Calu3 (cell line): ENCODE data around the gene LRRFIP1. TPM values are rescaled to one million over a fixed set of nuclear protein-coding genes. Genes with fewer than 3 reads are reported as not detected.

Experiments used
- BruUV-seq: library from RNA; stranded (reverse); fragments of 400-500 nt; replicated peaks from 2 replicates; lab custom pipeline; 2021; lab: Mats Ljungman, UMichigan
- CTCF ChIA-PET: fragments of 300-600 bp; sonication (Branson Sonifier 250); formaldehyde crosslinking; loops from one replicate; lab custom pipeline; 2022; ENCODE audit warnings: antibody characterized with exemption; lab: Charles Lee
- DNase-seq: peaks from one replicate; pipeline ENCODE4 v3.0.0; 2022
- H3K27ac Mint-ChIP-seq: one replicate; pipeline ENCODE4 v1.8.0; 2022; ENCODE audit warnings: mixed read lengths; ENCODE audit not compliant: unreplicated experiment
- H3K27me3 Mint-ChIP-seq: one replicate; pipeline ENCODE4 v1.8.0; 2022; ENCODE audit warnings: mixed read lengths; ENCODE audit not compliant: unreplicated experiment
- H3K36me3 Mint-ChIP-seq: one replicate; pipeline ENCODE4 v1.8.0; 2022; ENCODE audit warnings: mild to moderate bottlenecking, moderate library complexity, mixed read lengths; ENCODE audit not compliant: insufficient read depth, unreplicated experiment
- H3K4me1 Mint-ChIP-seq: one replicate; pipeline ENCODE4 v1.8.0; 2022; ENCODE audit warnings: mild to moderate bottlenecking, low read depth, mixed read lengths; ENCODE audit not compliant: unreplicated experiment
- H3K4me3 Mint-ChIP-seq: one replicate; pipeline ENCODE4 v1.8.0; 2022; ENCODE audit warnings: mild to moderate bottlenecking, low read depth, moderate library complexity, mixed read lengths; ENCODE audit not compliant: unreplicated experiment
- H3K9me3 Mint-ChIP-seq: one replicate; pipeline ENCODE4 v1.8.0; 2022; ENCODE audit warnings: low read depth, mixed read lengths; ENCODE audit not compliant: unreplicated experiment
- intact Hi-C: fragments of 100-400 bp; cut with micrococcal nuclease; formaldehyde crosslinking; loops from one replicate; pipeline ENCODE4 v1.10.0; 2022; ENCODE audit not compliant: unreplicated experiment
- total RNA-seq: library from RNA; stranded (reverse); gene quantifications from 2 replicates; pipeline ENCODE4 v1.2.3, GENCODE V29; 2022
- TF ChIP-seq, protein P1 (sequence below): fragments of 200-600 bp; IDR thresholded peaks from one replicate; pipeline ENCODE4 v1.8.0; 2022; ENCODE audit warnings: antibody characterized with exemption; ENCODE audit not compliant: unreplicated experiment

LRRFIP1 gene
- total RNA-seq, 1 experiment from 2014 or later, result 161 TPM

DNA sequence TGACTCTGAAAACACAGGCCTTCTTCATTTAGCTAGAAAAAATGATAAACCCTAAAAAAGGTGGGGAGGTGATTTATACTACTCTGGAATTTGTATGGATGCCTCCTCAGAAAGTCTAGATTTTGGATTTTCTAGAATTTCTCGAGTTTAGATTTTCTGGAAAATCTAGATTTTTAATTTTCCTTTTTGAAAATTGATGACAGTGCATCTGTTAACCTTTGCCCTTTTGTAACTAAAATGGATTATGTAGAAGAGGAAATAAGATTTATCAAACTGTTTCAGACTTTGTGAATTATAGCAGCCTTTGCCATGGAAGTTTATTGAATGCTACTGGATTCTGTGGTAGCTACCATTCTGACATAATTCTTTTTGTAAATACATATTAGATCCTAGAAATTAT is 95.6 kb downstream of the LRRFIP1 start:
- no peak for DNase-seq
- peaks cover 69% of the 10 kb centered on the region for H3K36me3 Mint-ChIP-seq
- H3K27me3 Mint-ChIP-seq, result no peaks in the 10 kb centered on the region
- no TSS peak for BruUV-seq
- no peaks in the 10 kb centered on the region for H3K9me3 Mint-ChIP-seq
- H3K4me1 Mint-ChIP-seq, result peaks cover 53% of the 10 kb centered on the region
- TF ChIP-seq, protein P1, sequence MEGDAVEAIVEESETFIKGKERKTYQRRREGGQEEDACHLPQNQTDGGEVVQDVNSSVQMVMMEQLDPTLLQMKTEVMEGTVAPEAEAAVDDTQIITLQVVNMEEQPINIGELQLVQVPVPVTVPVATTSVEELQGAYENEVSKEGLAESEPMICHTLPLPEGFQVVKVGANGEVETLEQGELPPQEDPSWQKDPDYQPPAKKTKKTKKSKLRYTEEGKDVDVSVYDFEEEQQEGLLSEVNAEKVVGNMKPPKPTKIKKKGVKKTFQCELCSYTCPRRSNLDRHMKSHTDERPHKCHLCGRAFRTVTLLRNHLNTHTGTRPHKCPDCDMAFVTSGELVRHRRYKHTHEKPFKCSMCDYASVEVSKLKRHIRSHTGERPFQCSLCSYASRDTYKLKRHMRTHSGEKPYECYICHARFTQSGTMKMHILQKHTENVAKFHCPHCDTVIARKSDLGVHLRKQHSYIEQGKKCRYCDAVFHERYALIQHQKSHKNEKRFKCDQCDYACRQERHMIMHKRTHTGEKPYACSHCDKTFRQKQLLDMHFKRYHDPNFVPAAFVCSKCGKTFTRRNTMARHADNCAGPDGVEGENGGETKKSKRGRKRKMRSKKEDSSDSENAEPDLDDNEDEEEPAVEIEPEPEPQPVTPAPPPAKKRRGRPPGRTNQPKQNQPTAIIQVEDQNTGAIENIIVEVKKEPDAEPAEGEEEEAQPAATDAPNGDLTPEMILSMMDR, result no peak
- CTCF ChIA-PET, result no interaction called here
- intact Hi-C loops, result no loop called here
- no peak overlapping the region for H3K27ac Mint-ChIP-seq
- H3K4me3 Mint-ChIP-seq, result no peak overlapping the region

DNA sequence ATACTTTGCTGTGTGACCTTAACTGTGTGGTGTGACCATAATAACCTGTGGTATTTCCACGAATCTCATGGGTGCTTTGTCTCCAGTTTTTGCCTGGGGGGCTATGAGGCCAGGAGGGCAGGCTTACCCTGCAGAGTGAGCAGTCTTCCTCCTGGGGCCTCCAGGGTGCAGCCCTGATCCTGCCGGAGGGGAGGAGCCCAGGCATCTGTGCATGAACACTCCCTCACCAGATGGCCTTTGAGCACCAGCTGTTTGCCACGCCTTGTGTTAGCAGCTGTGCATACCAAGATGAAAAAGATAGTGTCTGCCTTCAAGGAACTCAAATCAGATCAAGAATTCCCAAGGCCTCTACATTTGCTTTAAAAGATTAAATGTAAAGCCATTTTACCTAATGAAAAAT is 96.2 kb downstream of the LRRFIP1 start:
- no peak overlapping the region for H3K4me3 Mint-ChIP-seq
- no TSS peak for BruUV-seq
- peaks cover 69% of the 10 kb centered on the region for H3K36me3 Mint-ChIP-seq
- no peak overlapping the region for H3K27ac Mint-ChIP-seq
- CTCF ChIA-PET, result no interaction called here
- H3K27me3 Mint-ChIP-seq, result no peaks in the 10 kb centered on the region
- intact Hi-C loops, result no loop called here
- H3K4me1 Mint-ChIP-seq, result peaks cover 53% of the 10 kb centered on the region
- TF ChIP-seq, protein P1, result no peak
- peak; percentile 51 for DNase-seq
- H3K9me3 Mint-ChIP-seq, result no peaks in the 10 kb centered on the region

DNA sequence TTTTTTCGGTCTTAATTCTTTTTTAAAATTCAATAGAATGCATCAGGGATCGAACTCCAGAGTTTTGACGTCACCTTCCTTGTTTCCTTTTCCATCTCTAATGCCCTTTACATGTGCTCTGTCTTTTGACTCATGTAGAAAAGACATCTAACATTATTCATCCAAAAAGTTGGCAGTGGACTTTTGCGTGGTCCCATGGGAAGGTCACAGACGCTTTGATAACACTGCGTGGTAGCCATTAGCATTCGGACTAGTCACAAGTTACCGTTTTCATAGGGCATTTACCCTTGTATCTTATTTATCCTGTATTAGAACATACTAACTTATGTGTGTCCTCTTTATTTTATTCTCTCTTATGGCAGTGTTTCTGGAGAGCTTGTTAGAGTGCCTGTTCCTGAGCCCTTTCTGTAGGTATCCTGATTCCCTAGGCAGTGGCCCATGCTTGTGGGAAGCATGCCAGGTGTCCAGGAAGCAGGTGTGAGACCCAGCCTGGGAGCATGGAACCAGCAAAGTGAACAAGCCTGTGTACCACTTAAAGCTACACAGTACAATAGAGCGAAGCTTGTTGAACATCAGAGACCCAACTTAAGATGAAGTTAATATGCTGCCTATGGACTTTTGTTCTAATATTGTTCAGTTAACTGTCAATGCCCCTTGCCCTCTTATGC is 97.6 kb downstream of the LRRFIP1 start:
- H3K36me3 Mint-ChIP-seq, result peaks cover 61% of the 10 kb centered on the region
- CTCF ChIA-PET, result interaction anchor here (0.7 kb wide), 1 partner anchor 1705 kb away, joined by 3 read pairs; no protein-coding TSS in a partner anchor
- DNase-seq, result no peak
- H3K27me3 Mint-ChIP-seq, result no peaks in the 10 kb centered on the region
- H3K9me3 Mint-ChIP-seq, result no peaks in the 10 kb centered on the region
- TF ChIP-seq, protein P1, result no peak
- no peak overlapping the region for H3K4me3 Mint-ChIP-seq
- intact Hi-C loops, result no loop called here
- BruUV-seq, result no TSS peak
- H3K4me1 Mint-ChIP-seq, result peaks cover 61% of the 10 kb centered on the region
- peak overlapping the region; percentile 31 for H3K27ac Mint-ChIP-seq

DNA sequence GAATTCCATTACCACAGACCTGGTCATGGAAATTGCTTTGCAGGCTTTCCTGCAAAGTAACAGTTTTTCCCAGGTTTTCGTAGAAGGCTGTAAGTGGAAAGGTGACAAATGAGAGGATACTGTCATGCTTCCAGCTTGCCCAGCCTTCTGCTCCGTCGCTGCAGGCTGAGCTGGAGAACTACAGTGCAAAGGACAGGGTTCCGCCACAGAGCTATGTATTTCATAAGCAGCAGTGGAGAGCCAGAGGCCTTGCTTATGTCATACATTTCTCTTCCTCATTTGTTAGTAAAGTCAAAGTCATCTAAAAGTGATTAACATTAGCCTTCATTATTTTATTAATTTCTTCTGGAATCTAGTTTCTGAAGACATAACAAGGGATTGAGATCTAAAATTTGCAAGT is 98.3 kb downstream of the LRRFIP1 start:
- Mint-ChIP-seq H3K36me3 (peaks cover 61% of the 10 kb centered on the region), H3K9me3 (no peaks in the 10 kb centered on the region), H3K27me3 (no peaks in the 10 kb centered on the region), H3K27ac (peak overlapping the region; percentile 31), H3K4me3 (no peak overlapping the region), H3K4me1 (peaks cover 64% of the 10 kb centered on the region)
- TF ChIP-seq, protein P1, result no peak
- intact Hi-C loops, result no loop called here
- DNase-seq, result no peak
- no TSS peak for BruUV-seq
- CTCF ChIA-PET, result no interaction called here
